GM12891 (cell line): ENCODE results near the gene ANP32A.

Experiments used
- PAX5 ChIP-seq: IDR thresholded peaks from 2 replicates; pipeline ENCODE4 v1.6.1; 2011; ENCODE audit warnings: low read length, moderate library complexity, mild to moderate bottlenecking; ENCODE audit not compliant: insufficient read depth, severe bottlenecking
- POLR2A ChIP-seq: IDR thresholded peaks from 2 replicates; pipeline ENCODE4 v1.6.1; 2011; ENCODE audit warnings: low read depth, low read length, control low read depth
- POLR2AphosphoS5 ChIP-seq: IDR thresholded peaks from 2 replicates; pipeline ENCODE4 v1.6.1; 2011; ENCODE audit warnings: low read depth, low read length, control low read depth
- POU2F2 ChIP-seq: IDR thresholded peaks from 2 replicates; pipeline ENCODE4 v1.6.1; 2011; ENCODE audit warnings: low read depth, mild to moderate bottlenecking, control low read depth, low read length, moderate library complexity
- SPI1 ChIP-seq: IDR thresholded peaks from 2 replicates; pipeline ENCODE4 v1.6.1; 2011; ENCODE audit warnings: low read depth, low read length, control low read depth
- TAF1 ChIP-seq: IDR thresholded peaks from 2 replicates; pipeline ENCODE4 v1.6.1; 2011; ENCODE audit warnings: low read depth, low read length, control low read depth

DNA sequence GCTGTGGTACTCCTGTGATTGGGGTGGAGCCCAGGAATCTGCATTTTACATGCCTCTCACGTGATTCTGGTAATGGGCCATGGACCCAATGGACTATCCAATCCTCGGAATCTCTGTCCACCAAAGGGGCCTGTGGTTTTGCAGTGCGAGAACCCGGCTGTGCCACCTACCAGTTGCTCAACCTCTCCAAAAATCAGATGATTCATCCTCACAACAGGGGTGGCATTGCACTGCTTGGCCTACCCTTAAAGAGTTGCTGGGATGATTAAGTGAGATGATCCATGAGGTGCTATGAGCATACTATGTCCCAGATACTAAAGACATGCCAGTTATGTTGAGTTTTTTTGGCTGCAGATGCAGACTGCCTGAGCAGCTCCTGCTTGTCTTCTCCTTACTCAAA is 5.1 kb downstream of the ANP32A start:
- TF ChIP-seq POLR2A: no peak
- no peak for TF ChIP-seq POLR2AphosphoS5
- TF ChIP-seq TAF1: no peak
- no peak for TF ChIP-seq PAX5
- no peak for TF ChIP-seq POU2F2
- no peak for TF ChIP-seq SPI1
